Activated T-helper 1 cell treated with anti-CD3 and anti-CD28 coated beads, Interleukin-12 subunit alpha, Interleukin-12 subunit beta, Interleukin-2, Interleukin-4 antibody, amounts not matched to agents 30 ng/mL and 10 ng/mL and 1 ng/mL, durations not matched to agents 14 hours and 24 hours and 36 hours (primary cell): Measurements from ENCODE around the gene TRIM3. TPM values are rescaled to one million over a fixed set of nuclear protein-coding genes. Genes with fewer than 3 reads are reported as not detected.

ENCODE experiments used
- DNase-seq: peaks from one replicate; pipeline ENCODE4 v3.0.0; 2021; ENCODE audit warnings: low spot score
- H3K27ac Mint-ChIP-seq: one replicate; pipeline ENCODE4 v1.8.0; 2021; ENCODE audit warnings: mild to moderate bottlenecking, mixed read lengths
- H3K27me3 Mint-ChIP-seq: one replicate; pipeline ENCODE4 v1.8.0; 2022; ENCODE audit warnings: mild to moderate bottlenecking, moderate library complexity, mixed read lengths; ENCODE audit not compliant: insufficient read depth
- H3K36me3 Mint-ChIP-seq: one replicate; pipeline ENCODE4 v1.8.0; 2021; ENCODE audit warnings: low read depth, mixed read lengths
- H3K4me1 Mint-ChIP-seq: one replicate; pipeline ENCODE4 v1.8.0; 2021; ENCODE audit warnings: low read depth, mixed read lengths
- H3K4me3 Mint-ChIP-seq: one replicate; pipeline ENCODE4 v1.8.0; 2021; ENCODE audit warnings: mild to moderate bottlenecking, moderate library complexity, mixed read lengths
- H3K9me3 Mint-ChIP-seq: one replicate; pipeline ENCODE4 v1.8.0; 2021; ENCODE audit warnings: mixed read lengths
- intact Hi-C: fragments of 100-400 bp; cut with micrococcal nuclease; formaldehyde crosslinking; loops from one replicate; pipeline ENCODE4 v1.15.1; 2024
- total RNA-seq: library from RNA; stranded (reverse); gene quantifications from 2 replicates; pipeline ENCODE4 v1.2.3, GENCODE V29; 2022

Gene TRIM3
- total RNA-seq, 1 donor from 2014 or later = 3.1 TPM

- H3K4me1 Mint-ChIP-seq = no peaks in the 10 kb centered on the region
- DNase-seq = no peak
These were observed 55.2 kb downstream of the TRIM3 start for GRCh38 chr11:6418557-6419008.

GRCh38 chr11:6417907-6418556 is 55.7 kb downstream of the TRIM3 start:
- peaks cover 23% of the 10 kb centered on the region for H3K27me3 Mint-ChIP-seq
- H3K36me3 Mint-ChIP-seq = no peaks in the 10 kb centered on the region
- no peaks in the 10 kb centered on the region for H3K4me1 Mint-ChIP-seq
- H3K9me3 Mint-ChIP-seq = no peaks in the 10 kb centered on the region
- no peak overlapping the region for H3K4me3 Mint-ChIP-seq
- no peak for DNase-seq
- intact Hi-C loops = loop anchor here (2.0 kb wide), 3 partner anchors 15 to 97 kb away; partner anchors contain the start of gene CAVIN3
- H3K27ac Mint-ChIP-seq = no peak overlapping the region

More at GRCh38 chr11:6418557-6419008, 55.2 kb downstream of the TRIM3 start:
- intact Hi-C loops = loop anchor here (1.0 to 2.0 kb wide), 5 partner anchors 16 to 98 kb away; partner anchors contain the start of genes ARFIP2, CAVIN3, SMPD1 and TIMM10B
- H3K27me3 Mint-ChIP-seq = peaks cover 28% of the 10 kb centered on the region
- no peak overlapping the region for H3K4me3 Mint-ChIP-seq
- no peak overlapping the region for H3K27ac Mint-ChIP-seq
- H3K9me3 Mint-ChIP-seq = no peaks in the 10 kb centered on the region
- H3K36me3 Mint-ChIP-seq = no peaks in the 10 kb centered on the region

- intact Hi-C loops = no loop called here
- no peak for DNase-seq
- H3K27me3 Mint-ChIP-seq = peaks cover 10% of the 10 kb centered on the region
- H3K4me1 Mint-ChIP-seq = no peaks in the 10 kb centered on the region
- no peak overlapping the region for H3K27ac Mint-ChIP-seq
- no peak overlapping the region for H3K4me3 Mint-ChIP-seq
- H3K9me3 Mint-ChIP-seq = no peaks in the 10 kb centered on the region
- H3K36me3 Mint-ChIP-seq = peaks cover under 1% of the 10 kb centered on the region
These were observed 57.9 kb downstream of the TRIM3 start for GRCh38 chr11:6415797-6416196.

- Mint-ChIP-seq H3K9me3 (no peaks in the 10 kb centered on the region), H3K36me3 (peaks cover 4% of the 10 kb centered on the region), H3K4me1 (no peaks in the 10 kb centered on the region), H3K27me3 (peaks cover 3% of the 10 kb centered on the region), H3K4me3 (no peak overlapping the region), H3K27ac (no peak overlapping the region)
- no peak for DNase-seq
- intact Hi-C loops = loop anchor here (1.0 kb wide), 1 partner anchor 25 kb away; the partner anchor contains the start of gene SMPD1
These were observed 58.8 kb downstream of the TRIM3 start for GRCh38 chr11:6414874-6415328.

- no peaks in the 10 kb centered on the region for H3K4me1 Mint-ChIP-seq
- no peaks in the 10 kb centered on the region for H3K9me3 Mint-ChIP-seq
- no peaks in the 10 kb centered on the region for H3K27me3 Mint-ChIP-seq
- no peak for DNase-seq
- H3K27ac Mint-ChIP-seq = no peak overlapping the region
- H3K4me3 Mint-ChIP-seq = no peak overlapping the region
- peaks cover 5% of the 10 kb centered on the region for H3K36me3 Mint-ChIP-seq
- intact Hi-C loops = loop anchor here (1.0 kb wide), 2 partner anchors 11 to 23 kb away; partner anchors contain the start of gene SMPD1
These were observed 59.9 kb downstream of the TRIM3 start for GRCh38 chr11:6413791-6414201.

- H3K4me1 Mint-ChIP-seq = peaks cover 14% of the 10 kb centered on the region
- H3K36me3 Mint-ChIP-seq = peaks cover 8% of the 10 kb centered on the region
- H3K27ac Mint-ChIP-seq = no peak overlapping the region
- no peaks in the 10 kb centered on the region for H3K27me3 Mint-ChIP-seq
- no peak for DNase-seq
- no peaks in the 10 kb centered on the region for H3K9me3 Mint-ChIP-seq
- intact Hi-C loops = no loop called here
- H3K4me3 Mint-ChIP-seq = no peak overlapping the region
These were observed 62.1 kb downstream of the TRIM3 start for GRCh38 chr11:6411594-6412031.

- no peak for DNase-seq
- Mint-ChIP-seq H3K9me3 (no peaks in the 10 kb centered on the region), H3K36me3 (peaks cover 8% of the 10 kb centered on the region), H3K4me1 (peaks cover 22% of the 10 kb centered on the region), H3K4me3 (no peak overlapping the region), H3K27ac (no peak overlapping the region), H3K27me3 (no peaks in the 10 kb centered on the region)
- intact Hi-C loops = no loop called here
These were observed 62.9 kb downstream of the TRIM3 start for GRCh38 chr11:6410695-6411430.

- H3K9me3 Mint-ChIP-seq = no peaks in the 10 kb centered on the region
- H3K27ac Mint-ChIP-seq = no peak overlapping the region
- intact Hi-C loops = no loop called here
- DNase-seq = no peak
- peaks cover 10% of the 10 kb centered on the region for H3K36me3 Mint-ChIP-seq
- no peaks in the 10 kb centered on the region for H3K27me3 Mint-ChIP-seq
- no peak overlapping the region for H3K4me3 Mint-ChIP-seq
- peaks cover 54% of the 10 kb centered on the region for H3K4me1 Mint-ChIP-seq
These were observed 67.4 kb downstream of the TRIM3 start for GRCh38 chr11:6406370-6406769.

GRCh38 chr11:6405846-6406245 is 67.9 kb downstream of the TRIM3 start:
- H3K4me3 Mint-ChIP-seq = no peak overlapping the region
- H3K9me3 Mint-ChIP-seq = no peaks in the 10 kb centered on the region
- peaks cover 10% of the 10 kb centered on the region for H3K36me3 Mint-ChIP-seq
- intact Hi-C loops = no loop called here
- no peaks in the 10 kb centered on the region for H3K27me3 Mint-ChIP-seq
- DNase-seq = no peak
- no peak overlapping the region for H3K27ac Mint-ChIP-seq
- peaks cover 59% of the 10 kb centered on the region for H3K4me1 Mint-ChIP-seq

- no peaks in the 10 kb centered on the region for H3K27me3 Mint-ChIP-seq
- no peaks in the 10 kb centered on the region for H3K9me3 Mint-ChIP-seq
- H3K27ac Mint-ChIP-seq = no peak overlapping the region
- H3K4me1 Mint-ChIP-seq = peaks cover 59% of the 10 kb centered on the region
- intact Hi-C loops = no loop called here
- H3K4me3 Mint-ChIP-seq = no peak overlapping the region
- DNase-seq = no peak
- peaks cover 12% of the 10 kb centered on the region for H3K36me3 Mint-ChIP-seq
These were observed 68.6 kb downstream of the TRIM3 start for GRCh38 chr11:6405052-6405667.

GRCh38 chr11:6404342-6405051 is 69.2 kb downstream of the TRIM3 start:
- Mint-ChIP-seq H3K4me1 (peaks cover 59% of the 10 kb centered on the region), H3K4me3 (no peak overlapping the region), H3K27ac (no peak overlapping the region), H3K9me3 (no peaks in the 10 kb centered on the region), H3K27me3 (no peaks in the 10 kb centered on the region), H3K36me3 (peaks cover 8% of the 10 kb centered on the region)
- no peak for DNase-seq
- intact Hi-C loops = loop anchor here (5.0 kb wide), 1 partner anchor 33 kb away; no protein-coding TSS in a partner anchor

GRCh38 chr11:6403539-6403938 is 70.2 kb downstream of the TRIM3 start:
- no peak for DNase-seq
- Mint-ChIP-seq H3K4me3 (no peak overlapping the region), H3K9me3 (no peaks in the 10 kb centered on the region), H3K27me3 (no peaks in the 10 kb centered on the region), H3K36me3 (peaks cover 16% of the 10 kb centered on the region), H3K4me1 (peaks cover 64% of the 10 kb centered on the region), H3K27ac (peak overlapping the region; percentile 78)
- intact Hi-C loops = loop anchor here (2.0 to 5.0 kb wide), 3 partner anchors 15 to 1583 kb away; partner anchors contain the start of genes APBB1 and EIF3F
